ENCODE measurements around the gene PAPPA2. TPM values are rescaled to one million over a fixed set of nuclear protein-coding genes. Genes with fewer than 3 reads are reported as not detected.

The PAPPA2 gene
- total RNA-seq, 1 donor = 5.8 TPM

DNA sequence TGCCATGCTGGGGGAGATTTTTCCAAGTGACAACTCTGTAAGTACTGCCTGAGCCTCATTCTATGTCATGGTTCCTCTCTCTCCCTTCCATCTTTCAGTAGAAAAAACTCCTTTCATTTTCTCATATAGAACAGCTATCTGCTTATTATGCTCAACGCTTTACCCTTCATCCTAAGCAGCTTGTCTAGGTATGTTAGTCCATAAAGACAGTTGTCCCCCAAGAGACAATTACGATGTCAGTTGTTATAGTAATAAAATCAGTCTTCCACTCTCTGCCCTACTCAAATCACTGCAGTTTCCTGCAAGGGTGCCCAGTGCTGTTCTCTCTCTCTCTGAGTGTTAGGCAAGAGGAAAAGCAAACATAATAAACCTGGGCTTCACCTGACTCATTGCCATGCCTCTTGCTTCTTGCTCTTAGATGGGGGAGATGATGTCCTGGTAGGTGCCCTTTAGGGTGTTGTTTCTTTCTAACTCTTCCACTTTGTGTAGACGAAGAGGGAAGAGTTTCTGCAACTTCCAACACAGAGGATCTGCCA, 59.4 kb downstream of the PAPPA2 start:
- Histone ChIP-seq H3K4me3 (ENCODE audit: insufficient read depth, low read length) (no peak overlapping the region), H3K4me1 (ENCODE audit: insufficient read depth, low read length) (no peaks in the 10 kb centered on the region), H3K36me3 (ENCODE audit: insufficient read depth, low read length) (no peaks in the 10 kb centered on the region), H4K20me1 (ENCODE audit: insufficient read depth, low read length) (no peaks in the 10 kb centered on the region), H3K27me3 (ENCODE audit: insufficient read depth, low read length) (no peaks in the 10 kb centered on the region), H3K27ac (ENCODE audit: low read depth, low read length) (no peak overlapping the region), H3K4me2 (ENCODE audit: insufficient read depth, low read length) (no peak overlapping the region), H3K9me3 (ENCODE audit: low read depth, low read length) (no peaks in the 10 kb centered on the region), H3K79me2 (ENCODE audit: insufficient read depth, low read length) (no peaks in the 10 kb centered on the region), H2AFZ (ENCODE audit: low read length) (no peak overlapping the region)
- DNase-seq (ENCODE audit: insufficient read length, low spot score, missing footprints) = no peak
- no peak for TF ChIP-seq CTCF (IDR thresholded peaks at IDR 0.05; ENCODE audit: extremely low read depth, low read depth, low read length)

- Histone ChIP-seq H3K4me1 (ENCODE audit: insufficient read depth, low read length) (no peaks in the 10 kb centered on the region), H3K27me3 (ENCODE audit: insufficient read depth, low read length) (no peaks in the 10 kb centered on the region)
These were observed 66.6 kb downstream of the PAPPA2 start for GRCh38 chr1:176529395-176530090.

DNA sequence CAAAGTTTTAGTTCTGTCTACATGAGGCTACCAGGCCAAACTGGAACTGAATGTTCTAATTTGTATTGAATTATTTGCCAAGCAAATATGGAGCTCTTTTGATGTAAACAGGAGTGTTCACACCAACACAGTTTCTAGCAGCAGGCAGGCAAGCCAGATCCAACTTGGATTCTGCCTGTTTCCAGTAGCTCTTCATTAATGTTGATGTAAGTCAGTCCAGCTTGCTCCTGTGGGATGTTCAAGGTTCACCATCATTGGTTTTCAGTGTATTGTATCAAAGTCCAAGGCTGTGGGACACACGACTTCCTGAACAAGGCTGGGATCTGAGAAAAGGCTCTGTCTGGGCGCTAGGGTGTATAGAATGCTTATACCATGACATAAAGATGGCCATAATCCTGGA, 68.1 kb downstream of the PAPPA2 start:
- no peak for TF ChIP-seq CTCF (IDR thresholded peaks at IDR 0.05; ENCODE audit: extremely low read depth, low read depth, low read length)
- DNase-seq (ENCODE audit: insufficient read length, low spot score, missing footprints) = no peak
- no peaks in the 10 kb centered on the region for H3K9me3 ChIP-seq (ENCODE audit: low read depth, low read length)

More at GRCh38 chr1:176529395-176530090, 66.6 kb downstream of the PAPPA2 start:
- no peaks in the 10 kb centered on the region for H4K20me1 ChIP-seq (ENCODE audit: insufficient read depth, low read length)
- H3K4me3 ChIP-seq (ENCODE audit: insufficient read depth, low read length) = no peak overlapping the region
- no peaks in the 10 kb centered on the region for H3K79me2 ChIP-seq (ENCODE audit: insufficient read depth, low read length)
- H3K27ac ChIP-seq (ENCODE audit: low read depth, low read length) = no peak overlapping the region
- no peaks in the 10 kb centered on the region for H3K36me3 ChIP-seq (ENCODE audit: insufficient read depth, low read length)
- H3K4me2 ChIP-seq (ENCODE audit: insufficient read depth, low read length) = no peak overlapping the region
- no peak overlapping the region for H2AFZ ChIP-seq (ENCODE audit: low read length)
- DNase-seq (ENCODE audit: insufficient read length, low spot score, missing footprints) = peak; percentile 58
- no peaks in the 10 kb centered on the region for H3K9me3 ChIP-seq (ENCODE audit: low read depth, low read length)
- TF ChIP-seq CTCF (IDR thresholded peaks at IDR 0.05; ENCODE audit: extremely low read depth, low read depth, low read length) = no peak

More for the DNA sequence above, 68.1 kb downstream of the PAPPA2 start:
- H3K27me3 ChIP-seq (ENCODE audit: insufficient read depth, low read length) = no peaks in the 10 kb centered on the region
- no peak overlapping the region for H2AFZ ChIP-seq (ENCODE audit: low read length)
- H4K20me1 ChIP-seq (ENCODE audit: insufficient read depth, low read length) = no peaks in the 10 kb centered on the region
- no peak overlapping the region for H3K4me3 ChIP-seq (ENCODE audit: insufficient read depth, low read length)
- no peak overlapping the region for H3K4me2 ChIP-seq (ENCODE audit: insufficient read depth, low read length)
- H3K4me1 ChIP-seq (ENCODE audit: insufficient read depth, low read length) = no peaks in the 10 kb centered on the region
- no peaks in the 10 kb centered on the region for H3K36me3 ChIP-seq (ENCODE audit: insufficient read depth, low read length)
- no peaks in the 10 kb centered on the region for H3K79me2 ChIP-seq (ENCODE audit: insufficient read depth, low read length)
- H3K27ac ChIP-seq (ENCODE audit: low read depth, low read length) = no peak overlapping the region
